ENCODE results near the gene NUP93.
A peak's percentile ranks its signal among the peaks of the same experiment; 100 is the strongest.
"Not testable (repeated sequence)": the region's sequence is repeated elsewhere in the genome, so short reads cannot be mapped to it uniquely, and the experiment has no call there.

Gene NUP93

GRCh38 chr16:56855201-56855600 lies 125.3 kb downstream of the NUP93 start:
- no peak for DNase-seq

- DNase-seq: no peak
Measured at GRCh38 chr16:56855946-56856345, 126.0 kb downstream of the NUP93 start.

GRCh38 chr16:56856876-56857447 lies 127.0 kb downstream of the NUP93 start:
- no peak for DNase-seq

GRCh38 chr16:56858374-56858773 lies 128.4 kb downstream of the NUP93 start:
- no peak for DNase-seq

- no peak for DNase-seq
Measured at GRCh38 chr16:56859636-56860035, 129.7 kb downstream of the NUP93 start.

GRCh38 chr16:56860226-56861020 lies 130.5 kb downstream of the NUP93 start:
- no peak for DNase-seq

GRCh38 chr16:56861092-56861610 lies 131.2 kb downstream of the NUP93 start:
- DNase-seq: peak; percentile 94

- no peak for DNase-seq
Measured at GRCh38 chr16:56861756-56862155, 131.8 kb downstream of the NUP93 start.

- no peak for DNase-seq
Measured at GRCh38 chr16:56862776-56863175, 132.8 kb downstream of the NUP93 start.

GRCh38 chr16:56864960-56865359 lies 135.0 kb downstream of the NUP93 start, which contains the start of gene SLC12A3:
Gene SLC12A3 (plus strand): TSS chr16:56865207. CDS start chr16:56865236, 29 bp downstream.
- DNase-seq: peak; percentile 65

GRCh38 chr16:56865394-56866062 lies 135.6 kb downstream of the NUP93 start:
- no peak for DNase-seq

- DNase-seq: no peak
Measured at GRCh38 chr16:56866955-56867830, 137.3 kb downstream of the NUP93 start.

- DNase-seq: no peak
Measured at GRCh38 chr16:56868175-56868574, 138.2 kb downstream of the NUP93 start.

- not testable (repeated sequence) for DNase-seq
Measured at GRCh38 chr16:56868766-56869165, 138.8 kb downstream of the NUP93 start.

GRCh38 chr16:56869513-56870275 lies 139.8 kb downstream of the NUP93 start:
- no peak for DNase-seq

GRCh38 chr16:56870276-56870888 lies 140.5 kb downstream of the NUP93 start:
- no peak for DNase-seq

- DNase-seq: peak; percentile 84
Measured at GRCh38 chr16:56871172-56871593, 141.3 kb downstream of the NUP93 start.

GRCh38 chr16:56872863-56873391 lies 143.0 kb downstream of the NUP93 start:
- no peak for DNase-seq

GRCh38 chr16:56874800-56875199 lies 144.9 kb downstream of the NUP93 start:
- peak; percentile 94 for DNase-seq

GRCh38 chr16:56876048-56876447 lies 146.1 kb downstream of the NUP93 start:
- no peak for DNase-seq

All from islet precursor cell (in vitro differentiated cells).